Nucleus accumbens (tissue), 56 donors: ENCODE measurements around the gene ATAD3A.
A peak's percentile ranks its signal among the peaks of the same experiment; 100 is the strongest.
"Not testable (repeated sequence)": the region's sequence is repeated elsewhere in the genome, so short reads cannot be mapped to it uniquely, and the experiment has no call there.

ENCODE experiments used
- DNase-seq, 56 donors: peaks; one replicate each; lab custom pipeline; 2025; lab: John Stamatoyannopoulos, UW

ATAD3A gene

DNA sequence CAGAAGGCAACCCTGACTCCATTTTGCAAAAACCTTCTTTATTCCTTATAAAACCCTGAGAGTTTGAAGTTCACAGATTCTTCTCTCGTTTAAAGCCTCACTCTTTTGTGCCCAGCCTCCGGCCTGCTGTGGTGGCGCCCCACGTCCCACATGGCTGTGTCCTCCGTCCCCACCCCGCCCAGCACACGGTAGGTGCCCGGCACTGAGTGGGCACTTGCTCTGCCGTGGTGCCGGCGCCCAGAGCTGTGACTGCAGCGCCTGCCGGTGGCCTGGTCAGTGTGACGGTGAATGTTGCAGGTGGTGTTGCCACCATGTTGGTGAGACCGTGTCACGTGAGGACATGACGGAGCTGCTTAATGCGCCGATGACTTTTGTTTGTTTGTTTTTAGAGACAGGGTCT, 9.4 kb downstream of the ATAD3A start:
- no peak for DNase-seq

DNA sequence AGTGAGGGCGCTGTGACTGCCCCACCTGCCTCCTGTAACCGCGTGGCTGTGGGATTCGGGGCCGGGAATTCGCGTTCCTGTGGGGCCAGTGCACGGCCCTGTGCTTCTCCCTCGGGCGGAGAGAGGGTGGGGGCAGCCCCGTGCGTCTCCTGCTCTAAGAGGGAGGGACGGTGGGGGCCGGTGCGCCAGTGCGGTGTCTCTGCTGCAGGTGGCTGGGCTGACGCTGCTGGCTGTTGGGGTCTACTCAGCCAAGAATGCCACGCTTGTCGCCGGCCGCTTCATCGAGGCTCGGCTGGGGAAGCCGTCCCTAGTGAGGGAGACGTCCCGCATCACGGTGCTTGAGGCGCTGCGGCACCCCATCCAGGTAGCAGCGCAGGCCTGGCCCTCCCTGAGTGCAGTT, 10.6 kb downstream of the ATAD3A start:
- DNase-seq = not testable (repeated sequence)

DNA sequence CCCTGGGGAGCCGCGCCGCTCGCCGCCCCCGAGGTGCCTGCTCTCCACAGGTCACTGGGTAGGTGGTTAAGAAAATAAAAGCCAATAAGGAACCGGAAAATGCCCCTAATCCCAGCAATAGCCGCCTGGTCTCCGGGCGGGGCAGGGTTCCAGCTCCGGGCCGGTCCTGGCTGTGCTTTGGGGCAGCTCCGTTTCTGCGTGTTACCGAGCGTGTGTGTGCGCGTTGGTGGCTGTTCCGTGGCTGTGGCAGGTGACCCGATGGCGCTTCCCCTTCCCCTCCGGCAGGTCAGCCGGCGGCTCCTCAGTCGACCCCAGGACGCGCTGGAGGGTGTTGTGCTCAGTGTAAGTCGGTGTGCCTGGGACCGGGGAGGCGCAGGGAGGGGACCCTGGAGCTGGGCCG, 11.3 kb downstream of the ATAD3A start:
- DNase-seq = not testable (repeated sequence)

DNA sequence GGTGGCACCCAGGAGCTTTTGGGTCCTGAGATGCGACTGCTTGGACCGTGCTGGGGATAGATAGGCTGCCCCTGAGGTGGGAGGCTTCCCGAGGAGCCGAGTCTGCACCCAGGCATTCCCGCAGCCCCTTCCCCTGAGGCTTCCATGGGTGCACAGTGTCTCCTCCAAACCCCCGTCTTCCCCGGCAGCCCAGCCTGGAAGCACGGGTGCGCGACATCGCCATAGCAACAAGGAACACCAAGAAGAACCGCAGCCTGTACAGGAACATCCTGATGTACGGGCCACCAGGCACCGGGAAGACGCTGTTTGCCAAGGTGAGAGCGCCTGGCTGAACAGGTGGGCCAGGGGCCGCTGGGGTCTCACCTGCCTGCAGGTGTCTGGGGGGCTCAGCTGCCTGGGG, 11.7 kb downstream of the ATAD3A start:
- peak in 6 of 56 donors; percentile 9 to 38 (median 26) for DNase-seq

DNA sequence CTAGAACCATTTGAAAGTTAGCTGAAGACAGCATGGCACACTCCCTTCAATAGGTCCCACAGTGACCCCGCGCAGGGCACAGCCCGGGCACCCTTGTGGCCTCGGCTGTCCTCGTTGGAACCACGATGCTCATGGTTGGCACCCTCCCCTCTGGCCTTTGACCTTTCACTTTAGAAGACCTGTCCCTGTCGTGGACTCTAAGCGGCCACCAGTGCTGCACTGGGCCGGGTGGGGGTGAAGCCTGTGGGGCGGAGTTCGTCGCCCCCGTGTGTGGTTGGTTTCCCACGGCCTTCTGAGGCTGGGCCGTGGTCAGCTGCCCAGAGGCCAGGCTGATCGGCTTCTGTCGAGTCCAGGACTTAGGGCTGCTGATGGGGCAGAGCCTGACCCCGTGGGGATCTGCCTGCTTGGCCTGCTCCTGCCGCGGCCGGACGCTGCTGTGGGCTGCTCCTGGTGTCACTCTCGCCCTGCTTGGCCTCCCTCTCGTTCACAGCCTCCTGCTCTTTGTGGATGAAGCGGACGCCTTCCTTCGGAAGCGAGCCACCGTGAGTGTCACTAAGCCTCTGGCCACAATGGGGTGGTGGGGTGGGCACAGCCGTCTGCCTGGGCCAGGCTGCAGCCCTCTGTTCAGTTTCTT, 12.9 kb downstream of the ATAD3A start:
- DNase-seq = not testable (repeated sequence)

DNA sequence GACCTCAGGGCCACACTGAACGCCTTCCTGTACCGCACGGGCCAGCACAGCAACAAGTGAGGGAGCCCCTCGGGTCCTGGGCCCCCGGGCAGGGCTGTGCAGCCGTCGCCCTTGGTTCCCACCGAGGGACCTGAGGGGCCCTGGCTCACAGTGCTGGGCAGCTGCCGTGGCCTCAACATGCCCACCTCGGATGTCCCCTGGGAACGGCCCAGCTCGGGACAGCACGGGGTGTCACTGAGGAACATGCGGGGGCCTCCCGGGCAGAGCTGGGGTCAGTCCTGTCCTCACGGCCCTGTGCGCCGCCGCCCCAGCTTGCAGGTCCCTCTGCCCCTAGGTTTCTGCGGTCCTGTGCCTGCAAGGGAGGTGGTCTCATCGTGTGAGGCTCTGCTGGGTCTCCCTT, 14.5 kb downstream of the ATAD3A start:
- not testable (repeated sequence) for DNase-seq

DNA sequence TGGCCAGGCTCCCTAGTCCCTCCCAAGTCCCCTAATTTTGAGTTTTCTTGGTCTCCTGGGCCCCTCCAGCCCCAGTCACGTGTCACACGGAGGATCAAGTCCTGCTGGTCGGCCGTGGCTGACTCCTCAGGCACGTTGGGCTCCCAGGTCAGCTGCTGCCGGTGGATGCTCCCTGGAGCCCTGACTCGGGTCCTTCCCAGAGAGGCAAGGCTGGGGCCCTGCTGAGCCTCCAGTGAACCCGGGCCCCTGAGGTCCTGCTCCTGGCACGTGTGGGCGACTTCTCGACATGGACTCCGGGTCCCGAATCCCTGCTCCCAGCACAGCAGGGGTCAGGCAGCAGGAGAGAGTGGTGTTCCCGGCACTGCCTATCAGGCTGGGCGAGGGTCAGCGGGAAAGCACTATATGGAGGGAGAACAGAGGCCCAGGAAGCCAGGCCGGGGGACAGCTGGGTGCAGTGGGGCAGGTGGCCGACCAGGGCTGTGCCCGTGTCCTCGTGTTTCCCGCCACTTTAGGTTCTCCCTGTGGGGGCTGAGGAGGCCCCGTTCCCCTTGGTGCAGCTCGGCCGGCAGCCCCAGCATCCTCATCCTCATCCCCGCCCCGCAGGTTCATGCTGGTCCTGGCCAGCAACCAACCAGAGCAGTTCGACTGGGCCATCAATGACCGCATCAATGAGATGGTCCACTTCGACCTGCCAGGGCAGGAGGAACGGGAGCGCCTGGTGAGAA, 15.3 kb downstream of the ATAD3A start:
- DNase-seq = no peak

DNA sequence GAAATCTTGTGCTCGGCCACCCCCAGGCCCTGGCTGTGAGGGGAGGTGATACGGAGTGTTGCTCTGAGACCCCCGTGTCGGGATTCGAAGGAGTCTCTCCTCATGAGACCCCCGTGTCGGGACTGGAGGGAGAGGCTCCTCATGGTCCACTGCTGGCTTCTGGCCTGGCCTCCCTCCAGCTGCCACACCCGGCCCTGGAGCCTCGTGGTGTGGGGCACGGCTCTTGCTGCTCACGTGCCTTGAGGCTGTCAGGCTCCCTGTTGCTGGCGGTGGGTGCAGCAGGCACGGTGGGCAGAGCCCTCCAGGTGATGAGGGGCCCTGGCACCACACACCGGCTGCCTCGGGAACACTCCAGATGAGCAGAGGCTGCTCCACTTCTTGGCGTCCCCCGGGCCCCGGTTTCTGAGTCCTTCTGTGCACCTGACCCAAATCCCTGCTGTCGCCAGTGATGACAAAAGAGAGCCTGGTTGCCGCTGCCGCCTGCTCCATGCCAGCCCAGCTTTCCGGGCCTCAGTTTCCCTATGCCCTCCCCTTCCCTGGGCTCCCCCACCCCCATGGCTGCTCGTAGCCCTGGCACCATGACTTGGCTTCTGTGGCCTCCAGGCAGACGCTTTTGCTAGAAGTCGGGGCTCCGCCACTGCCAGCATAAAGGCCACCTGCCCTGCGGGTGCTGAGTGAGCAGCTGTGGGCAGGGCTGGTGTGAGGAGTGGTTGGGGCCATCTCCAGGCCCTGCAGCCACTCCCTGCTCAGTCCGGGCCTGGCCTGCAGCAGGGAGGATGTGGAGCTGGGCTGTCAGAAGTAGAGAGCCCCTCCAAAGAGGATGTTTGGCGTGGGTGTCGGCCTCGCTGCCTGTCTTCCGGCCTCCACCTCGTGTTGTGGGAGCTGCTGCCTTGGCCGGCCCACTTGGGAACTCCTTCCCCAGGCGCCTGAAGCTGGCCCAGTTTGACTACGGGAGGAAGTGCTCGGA, 16.6 kb downstream of the ATAD3A start:
- no peak for DNase-seq

DNA sequence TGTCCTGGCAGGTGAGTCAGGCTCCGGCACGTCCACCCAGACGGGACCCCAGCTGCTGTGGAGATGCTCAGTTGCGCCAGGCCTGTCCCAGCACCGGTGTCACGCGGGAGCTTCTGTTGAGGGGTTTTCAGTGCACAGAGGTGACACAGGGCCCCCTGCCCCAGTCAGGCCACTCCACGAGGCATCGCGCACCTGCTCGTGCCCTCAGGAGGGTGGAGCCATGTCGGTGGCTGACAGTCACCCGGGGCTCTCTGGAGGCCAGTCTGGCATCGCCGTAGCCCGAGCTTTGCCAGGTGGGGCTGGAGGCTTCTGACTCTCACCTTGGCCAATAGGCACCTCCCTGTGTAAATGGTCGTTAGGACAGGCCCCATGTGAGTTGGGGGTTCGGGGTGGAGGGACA, 17.4 kb downstream of the ATAD3A start:
- no peak for DNase-seq

DNA sequence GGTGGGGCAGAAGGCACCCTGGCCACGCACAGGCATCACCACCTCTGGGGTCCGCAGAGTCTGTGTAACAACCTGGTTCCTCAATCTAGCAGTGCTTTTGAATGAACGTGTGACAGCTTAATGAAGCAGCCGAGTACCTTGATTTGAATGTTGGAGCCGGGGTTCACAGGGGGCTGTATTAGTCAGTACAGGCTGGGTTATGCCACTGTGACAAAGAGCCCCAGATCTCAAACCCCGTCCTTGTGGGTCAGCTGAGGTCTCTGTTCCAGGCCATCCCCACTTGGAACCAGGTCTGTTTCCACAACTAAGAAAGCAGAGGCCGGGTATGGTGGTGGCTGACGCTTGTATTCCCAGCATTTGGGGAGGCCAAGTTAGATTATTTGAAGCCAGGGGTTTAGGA, 18.0 kb downstream of the ATAD3A start:
- no peak for DNase-seq

DNA sequence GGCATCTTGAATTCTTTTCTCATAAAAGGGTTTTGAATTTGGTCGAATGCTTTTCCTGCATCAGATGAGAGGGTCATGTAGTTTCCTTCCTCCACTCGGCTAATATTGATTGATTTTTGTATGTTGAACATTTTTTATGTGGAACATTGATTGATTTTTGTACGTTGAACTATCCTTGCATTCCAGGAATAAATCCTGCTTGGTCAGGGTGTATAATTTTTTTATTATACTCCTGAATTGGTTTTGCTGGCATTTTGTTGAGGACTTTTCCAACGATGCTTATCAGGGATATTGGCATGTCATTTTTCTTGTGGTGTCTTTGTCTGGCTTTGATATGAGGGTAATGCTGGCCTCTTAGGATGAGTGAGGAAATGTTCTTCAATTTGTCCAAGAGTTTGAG, 20.0 kb downstream of the ATAD3A start:
- no peak for DNase-seq

DNA sequence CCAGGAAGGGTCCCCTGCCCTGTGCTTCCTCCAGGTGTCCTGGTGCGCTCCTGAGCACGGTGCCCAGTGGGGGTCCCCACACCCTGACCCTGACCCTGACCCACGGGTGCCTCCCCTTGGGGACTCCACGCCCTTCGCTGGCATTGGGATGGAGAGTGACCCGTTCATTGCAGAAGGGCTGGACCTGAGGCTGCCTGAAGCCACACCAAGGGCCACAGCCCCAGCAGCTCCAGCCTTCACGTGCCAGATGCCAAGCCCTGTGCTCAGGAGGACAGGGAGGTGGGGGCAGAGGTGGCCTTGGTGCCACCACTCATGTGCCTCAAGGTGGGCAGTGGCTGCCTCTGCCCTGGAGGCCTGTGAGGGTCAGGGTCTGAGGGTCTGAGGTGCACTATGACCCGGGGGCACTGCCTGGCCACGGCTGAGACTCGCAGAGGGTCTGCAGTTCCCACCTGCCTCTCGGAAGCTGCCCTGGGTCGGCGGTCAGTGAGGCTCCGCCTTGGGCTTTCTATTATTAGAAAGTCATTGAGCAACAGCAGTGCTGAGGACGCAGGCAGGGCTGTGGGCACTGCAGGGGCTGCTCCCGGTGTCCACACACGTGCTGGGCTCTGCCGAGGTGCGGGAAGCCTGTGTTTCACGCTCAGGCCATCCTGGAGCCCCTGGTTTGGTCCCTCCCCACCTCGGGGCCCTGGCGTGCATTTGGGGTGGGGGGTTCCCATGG, 21.4 kb downstream of the ATAD3A start:
- not testable (repeated sequence) for DNase-seq

DNA sequence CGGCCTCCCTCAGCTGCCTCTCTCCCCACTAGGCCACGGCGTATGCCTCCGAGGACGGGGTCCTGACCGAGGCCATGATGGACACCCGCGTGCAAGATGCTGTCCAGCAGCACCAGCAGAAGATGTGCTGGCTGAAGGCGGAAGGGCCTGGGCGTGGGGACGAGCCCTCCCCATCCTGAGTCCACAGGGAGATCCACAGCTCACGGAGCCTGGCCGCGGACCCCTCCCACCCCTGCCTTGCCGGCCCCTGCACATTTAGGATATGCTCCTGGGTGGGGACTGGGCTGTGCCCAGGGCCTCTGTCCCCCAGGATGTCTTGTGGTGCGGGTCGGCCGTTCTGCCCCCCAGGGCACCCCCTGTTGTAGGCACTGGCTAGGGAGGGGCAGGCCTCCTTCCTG, 21.9 kb downstream of the ATAD3A start:
- not testable (repeated sequence) for DNase-seq

DNA sequence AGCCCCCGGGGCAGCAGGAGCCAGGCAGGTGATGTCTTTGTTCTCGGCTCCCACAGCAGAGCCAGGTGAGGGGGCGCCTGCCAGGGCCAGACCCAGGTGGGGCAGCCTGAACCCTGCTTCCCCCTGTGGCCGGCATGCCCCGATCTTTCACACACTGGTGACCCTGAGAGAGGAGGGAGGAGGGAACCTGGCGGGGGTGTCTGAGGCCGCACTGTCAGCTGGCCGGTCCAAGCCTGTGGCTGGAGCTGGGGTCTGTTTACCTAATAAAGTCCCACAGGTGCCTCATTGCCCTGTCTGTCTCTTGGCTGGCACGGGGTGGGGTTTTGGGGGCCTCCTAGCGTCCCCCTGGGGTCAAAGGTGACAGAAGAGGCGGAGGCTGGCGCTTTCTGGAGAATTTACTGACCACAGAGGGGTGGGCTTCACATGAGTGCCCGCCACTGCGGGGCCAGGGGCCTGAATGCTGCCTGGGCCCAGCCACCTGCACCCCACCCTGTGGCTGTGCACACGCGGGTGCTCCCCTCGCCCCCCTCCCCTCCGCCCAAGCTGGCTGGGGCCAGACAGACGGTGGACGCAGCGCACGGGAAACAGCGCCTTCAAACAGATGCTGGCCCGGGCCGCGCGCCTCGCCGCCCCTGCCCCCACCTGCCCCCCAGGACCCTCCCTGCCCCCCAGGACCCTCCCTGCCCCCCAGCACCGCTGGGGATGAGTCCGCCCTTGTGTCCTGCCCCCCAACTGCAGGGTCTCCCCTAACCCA, 22.6 kb downstream of the ATAD3A start:
- no peak for DNase-seq

DNA sequence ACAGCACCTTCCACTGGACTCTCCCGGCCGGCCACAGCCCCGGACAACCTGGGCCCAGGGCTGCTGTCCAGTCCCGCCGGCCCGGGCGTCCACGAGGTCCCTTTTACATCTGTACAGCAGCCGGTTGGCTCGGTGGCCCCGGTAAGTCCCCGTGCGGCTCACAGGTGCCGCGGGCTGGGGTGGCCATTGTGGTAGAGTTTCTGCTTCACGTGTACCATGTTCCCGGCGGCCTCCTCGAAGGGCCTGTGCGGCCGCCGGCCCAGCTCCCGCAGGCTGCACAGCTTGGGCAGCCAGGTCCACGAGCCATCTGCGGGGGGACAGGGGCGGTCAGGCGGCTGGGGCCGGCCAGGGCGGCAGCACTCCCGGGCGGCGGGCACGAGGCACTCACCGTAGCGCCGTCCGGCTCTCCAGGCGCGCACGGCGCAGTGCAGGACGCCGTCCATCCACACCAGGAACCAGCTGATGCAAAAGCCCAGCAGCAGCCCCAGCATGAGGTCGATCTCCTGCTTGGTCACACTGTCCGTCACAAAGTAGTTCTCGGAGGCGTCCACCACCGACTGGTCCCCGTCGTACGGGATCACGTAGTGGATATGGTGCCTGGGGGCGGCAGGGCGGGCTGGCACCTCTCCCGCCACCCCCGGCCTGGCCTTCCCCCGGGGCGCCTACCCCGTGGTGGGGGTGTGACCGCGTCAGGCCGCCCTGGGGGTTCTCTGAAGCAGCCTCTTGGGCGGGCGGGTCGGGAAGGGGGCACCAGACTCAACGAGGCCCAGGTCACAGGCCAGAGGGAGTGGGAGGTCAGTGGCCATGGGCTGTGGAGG, 23.4 kb downstream of the ATAD3A start:
- no peak for DNase-seq

DNA sequence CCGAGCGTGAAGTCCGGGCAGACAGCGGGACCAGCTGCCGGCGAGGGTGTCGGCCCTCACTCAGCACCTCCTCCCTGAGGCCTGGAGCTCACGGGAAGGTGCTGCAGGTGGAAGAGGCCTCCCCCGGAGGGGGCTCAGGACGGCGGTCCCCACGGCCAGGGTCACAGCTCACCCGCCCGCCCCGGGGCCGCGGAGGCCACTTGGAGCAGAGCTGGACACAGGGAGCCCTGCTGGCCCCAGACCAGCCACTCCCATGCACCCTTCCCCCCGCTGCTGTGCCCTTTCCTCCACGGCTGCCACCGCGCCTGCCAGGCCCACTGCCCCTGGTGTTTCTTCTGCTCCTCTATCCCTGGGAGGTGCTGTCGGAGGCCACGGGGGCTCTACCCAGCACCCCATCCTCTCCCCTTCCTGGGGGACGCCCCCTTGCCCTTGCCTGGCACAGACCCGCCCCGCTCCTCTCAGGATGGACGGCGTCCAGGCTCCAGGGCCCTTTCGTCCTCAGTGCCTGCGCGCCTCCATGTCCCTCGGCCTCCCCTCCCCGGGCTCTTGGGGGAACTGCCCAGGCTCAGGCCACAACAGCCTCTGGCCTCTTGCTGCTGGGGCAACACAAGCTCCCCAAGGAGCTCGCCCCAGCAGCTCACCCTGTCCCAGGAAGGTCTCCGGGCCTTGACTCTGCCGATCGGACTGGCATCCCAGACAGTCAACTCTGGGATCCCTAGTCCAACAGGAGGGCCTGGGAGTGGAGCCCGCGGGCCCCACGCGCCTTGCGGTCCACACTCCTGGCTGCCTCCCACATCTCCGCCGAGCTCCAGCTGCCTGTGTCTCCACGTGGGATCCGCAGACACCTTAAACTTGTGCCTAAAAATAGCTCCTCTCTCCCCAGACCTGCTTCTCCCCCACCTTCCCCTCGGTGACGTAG, 24.3 kb downstream of the ATAD3A start:
- DNase-seq = peak in 27 of 56 donors; percentile 7 to 71 (median 41)

DNA sequence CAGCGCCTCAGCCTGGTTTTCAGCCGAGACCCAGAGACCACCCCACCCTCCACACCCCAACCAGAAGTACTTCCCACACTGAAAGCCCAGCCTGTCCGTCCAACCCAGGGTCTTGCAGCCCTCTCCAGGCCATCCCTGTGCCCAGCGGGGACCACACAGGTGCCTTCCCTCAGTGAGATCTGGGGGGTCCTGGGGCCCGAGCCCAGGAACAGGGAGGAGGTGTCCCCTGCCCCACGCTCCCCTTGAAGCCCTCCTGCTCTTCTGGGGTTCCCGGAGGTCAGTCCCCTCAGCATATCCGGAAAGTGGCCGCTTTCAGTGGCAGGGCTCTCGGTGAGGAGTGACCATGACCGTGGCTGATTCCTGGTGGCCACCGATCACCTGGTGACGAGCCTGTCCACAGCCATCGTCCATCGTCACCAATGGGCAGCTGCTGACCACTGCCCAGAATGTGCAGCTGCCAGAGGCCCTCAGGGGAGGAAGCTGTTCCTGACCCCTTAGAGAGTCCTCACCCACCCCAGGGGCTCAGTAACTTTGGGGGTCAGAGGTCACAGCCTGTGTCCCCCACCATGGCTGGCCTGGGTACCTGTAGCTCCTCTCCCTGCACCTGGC, 25.1 kb downstream of the ATAD3A start:
- DNase-seq = peak in 1 of 56 donors; percentile 7
